Measurements from ENCODE around the gene TSPEAR.

The TSPEAR gene

GRCh38 chr21:44518686-44519085 is 192.7 kb downstream of the TSPEAR start:
- Histone ChIP-seq H3K4me3 (ENCODE audit: low read length in 2 of 2) (no peak overlapping the region), H3K9me3 (ENCODE audit: control insufficient read depth in 2 of 2, low read length in 2 of 2) (no peaks in the 10 kb centered on the region), H3K27me3 (ENCODE audit: control insufficient read depth in 1 of 2, insufficient read depth in 2 of 2, low read length in 2 of 2) (peaks cover 0 to 2% of the 10 kb centered on the region in 2 donors), H3K36me3 (ENCODE audit: control insufficient read depth in 2 of 2, insufficient read depth in 2 of 2, low read length in 2 of 2) (no peaks in the 10 kb centered on the region), H3K4me1 (ENCODE audit: control insufficient read depth, insufficient read depth, low read length) (no peaks in the 10 kb centered on the region), H3K9ac (ENCODE audit: low read length in 2 of 2) (no peak overlapping the region), H3K27ac (ENCODE audit: low read length) (no peak overlapping the region)

- Histone ChIP-seq H3K4me3 (ENCODE audit: low read length in 2 of 2) (no peak overlapping the region), H3K9me3 (ENCODE audit: control insufficient read depth in 2 of 2, low read length in 2 of 2) (no peaks in the 10 kb centered on the region), H3K27ac (ENCODE audit: low read length) (no peak overlapping the region), H3K27me3 (ENCODE audit: control insufficient read depth in 1 of 2, insufficient read depth in 2 of 2, low read length in 2 of 2) (no peaks in the 10 kb centered on the region), H3K4me1 (ENCODE audit: control insufficient read depth, insufficient read depth, low read length) (no peaks in the 10 kb centered on the region), H3K9ac (ENCODE audit: low read length in 2 of 2) (no peak overlapping the region), H3K36me3 (ENCODE audit: control insufficient read depth in 2 of 2, insufficient read depth in 2 of 2, low read length in 2 of 2) (no peaks in the 10 kb centered on the region)
These were observed 194.0 kb downstream of the TSPEAR start for GRCh38 chr21:44517175-44517899.

- no peaks in the 10 kb centered on the region for H3K9me3 ChIP-seq (ENCODE audit: control insufficient read depth in 2 of 2, low read length in 2 of 2)
- no peak overlapping the region for H3K27ac ChIP-seq (ENCODE audit: low read length)
- no peaks in the 10 kb centered on the region for H3K27me3 ChIP-seq (ENCODE audit: control insufficient read depth in 1 of 2, insufficient read depth in 2 of 2, low read length in 2 of 2)
- H3K4me3 ChIP-seq (ENCODE audit: low read length in 2 of 2): no peak overlapping the region
- no peaks in the 10 kb centered on the region for H3K4me1 ChIP-seq (ENCODE audit: control insufficient read depth, insufficient read depth, low read length)
- no peak overlapping the region for H3K9ac ChIP-seq (ENCODE audit: low read length in 2 of 2)
- no peaks in the 10 kb centered on the region for H3K36me3 ChIP-seq (ENCODE audit: control insufficient read depth in 2 of 2, insufficient read depth in 2 of 2, low read length in 2 of 2)
These were observed 194.6 kb downstream of the TSPEAR start for GRCh38 chr21:44516828-44517174.

- no peak overlapping the region for H3K27ac ChIP-seq (ENCODE audit: low read length)
- H3K4me3 ChIP-seq (ENCODE audit: low read length in 2 of 2): no peak overlapping the region
- H3K4me1 ChIP-seq (ENCODE audit: control insufficient read depth, insufficient read depth, low read length): no peaks in the 10 kb centered on the region
- no peak overlapping the region for H3K9ac ChIP-seq (ENCODE audit: low read length in 2 of 2)
- peaks cover 0 to 2% of the 10 kb centered on the region in 2 donors for H3K27me3 ChIP-seq (ENCODE audit: control insufficient read depth in 1 of 2, insufficient read depth in 2 of 2, low read length in 2 of 2)
- no peaks in the 10 kb centered on the region for H3K36me3 ChIP-seq (ENCODE audit: control insufficient read depth in 2 of 2, insufficient read depth in 2 of 2, low read length in 2 of 2)
- no peaks in the 10 kb centered on the region for H3K9me3 ChIP-seq (ENCODE audit: control insufficient read depth in 2 of 2, low read length in 2 of 2)
These were observed 195.0 kb downstream of the TSPEAR start for GRCh38 chr21:44516342-44516741.

GRCh38 chr21:44515359-44516165 is 195.8 kb downstream of the TSPEAR start:
- Histone ChIP-seq H3K4me1 (ENCODE audit: control insufficient read depth, insufficient read depth, low read length) (peaks cover 1% of the 10 kb centered on the region), H3K9ac (ENCODE audit: low read length in 2 of 2) (no peak overlapping the region), H3K27me3 (ENCODE audit: control insufficient read depth in 1 of 2, insufficient read depth in 2 of 2, low read length in 2 of 2) (peaks cover 4 to 5% of the 10 kb centered on the region in 2 donors), H3K36me3 (ENCODE audit: control insufficient read depth in 2 of 2, insufficient read depth in 2 of 2, low read length in 2 of 2) (no peaks in the 10 kb centered on the region), H3K4me3 (ENCODE audit: low read length in 2 of 2) (no peak overlapping the region), H3K9me3 (ENCODE audit: control insufficient read depth in 2 of 2, low read length in 2 of 2) (no peaks in the 10 kb centered on the region), H3K27ac (ENCODE audit: low read length) (no peak overlapping the region)

- peaks cover 7 to 11% of the 10 kb centered on the region in 2 donors for H3K27me3 ChIP-seq (ENCODE audit: control insufficient read depth in 1 of 2, insufficient read depth in 2 of 2, low read length in 2 of 2)
- H3K9ac ChIP-seq (ENCODE audit: low read length in 2 of 2): no peak overlapping the region
- H3K36me3 ChIP-seq (ENCODE audit: control insufficient read depth in 2 of 2, insufficient read depth in 2 of 2, low read length in 2 of 2): no peaks in the 10 kb centered on the region
- no peak overlapping the region for H3K4me3 ChIP-seq (ENCODE audit: low read length in 2 of 2)
- H3K27ac ChIP-seq (ENCODE audit: low read length): no peak overlapping the region
- H3K9me3 ChIP-seq (ENCODE audit: control insufficient read depth in 2 of 2, low read length in 2 of 2): no peaks in the 10 kb centered on the region
- peaks cover 5% of the 10 kb centered on the region for H3K4me1 ChIP-seq (ENCODE audit: control insufficient read depth, insufficient read depth, low read length)
These were observed 196.5 kb downstream of the TSPEAR start for GRCh38 chr21:44514746-44515358.

- peaks cover 5% of the 10 kb centered on the region for H3K4me1 ChIP-seq (ENCODE audit: control insufficient read depth, insufficient read depth, low read length)
- H3K9me3 ChIP-seq (ENCODE audit: control insufficient read depth in 2 of 2, low read length in 2 of 2): no peaks in the 10 kb centered on the region
- H3K4me3 ChIP-seq (ENCODE audit: low read length in 2 of 2): no peak overlapping the region
- no peak overlapping the region for H3K9ac ChIP-seq (ENCODE audit: low read length in 2 of 2)
- peaks cover 12 to 16% of the 10 kb centered on the region in 2 donors for H3K27me3 ChIP-seq (ENCODE audit: control insufficient read depth in 1 of 2, insufficient read depth in 2 of 2, low read length in 2 of 2)
- no peaks in the 10 kb centered on the region for H3K36me3 ChIP-seq (ENCODE audit: control insufficient read depth in 2 of 2, insufficient read depth in 2 of 2, low read length in 2 of 2)
- H3K27ac ChIP-seq (ENCODE audit: low read length): no peak overlapping the region
These were observed 197.2 kb downstream of the TSPEAR start for GRCh38 chr21:44514218-44514520.

- Histone ChIP-seq H3K27me3 (ENCODE audit: control insufficient read depth in 1 of 2, insufficient read depth in 2 of 2, low read length in 2 of 2) (peaks cover 16 to 17% of the 10 kb centered on the region in 2 donors), H3K9me3 (ENCODE audit: control insufficient read depth in 2 of 2, low read length in 2 of 2) (no peaks in the 10 kb centered on the region), H3K27ac (ENCODE audit: low read length) (no peak overlapping the region), H3K4me3 (ENCODE audit: low read length in 2 of 2) (no peak overlapping the region), H3K4me1 (ENCODE audit: control insufficient read depth, insufficient read depth, low read length) (peaks cover 5% of the 10 kb centered on the region), H3K36me3 (ENCODE audit: control insufficient read depth in 2 of 2, insufficient read depth in 2 of 2, low read length in 2 of 2) (no peaks in the 10 kb centered on the region), H3K9ac (ENCODE audit: low read length in 2 of 2) (no peak overlapping the region)
These were observed 197.8 kb downstream of the TSPEAR start for GRCh38 chr21:44513389-44514217.

GRCh38 chr21:44512496-44513388 is 198.6 kb downstream of the TSPEAR start:
- peaks cover 20 to 21% of the 10 kb centered on the region in 2 donors for H3K27me3 ChIP-seq (ENCODE audit: control insufficient read depth in 1 of 2, insufficient read depth in 2 of 2, low read length in 2 of 2)
- no peaks in the 10 kb centered on the region for H3K9me3 ChIP-seq (ENCODE audit: control insufficient read depth in 2 of 2, low read length in 2 of 2)
- no peak overlapping the region for H3K4me3 ChIP-seq (ENCODE audit: low read length in 2 of 2)
- peaks cover 5% of the 10 kb centered on the region for H3K4me1 ChIP-seq (ENCODE audit: control insufficient read depth, insufficient read depth, low read length)
- H3K36me3 ChIP-seq (ENCODE audit: control insufficient read depth in 2 of 2, insufficient read depth in 2 of 2, low read length in 2 of 2): no peaks in the 10 kb centered on the region
- H3K9ac ChIP-seq (ENCODE audit: low read length in 2 of 2): no peak overlapping the region
- no peak overlapping the region for H3K27ac ChIP-seq (ENCODE audit: low read length)

GRCh38 chr21:44511938-44512275 is 199.5 kb downstream of the TSPEAR start:
- Histone ChIP-seq H3K4me3 (ENCODE audit: low read length in 2 of 2) (no peak overlapping the region), H3K9me3 (ENCODE audit: control insufficient read depth in 2 of 2, low read length in 2 of 2) (no peaks in the 10 kb centered on the region), H3K27ac (ENCODE audit: low read length) (no peak overlapping the region), H3K9ac (ENCODE audit: low read length in 2 of 2) (no peak overlapping the region), H3K36me3 (ENCODE audit: control insufficient read depth in 2 of 2, insufficient read depth in 2 of 2, low read length in 2 of 2) (no peaks in the 10 kb centered on the region), H3K4me1 (ENCODE audit: control insufficient read depth, insufficient read depth, low read length) (peaks cover 5% of the 10 kb centered on the region), H3K27me3 (ENCODE audit: control insufficient read depth in 1 of 2, insufficient read depth in 2 of 2, low read length in 2 of 2) (peaks cover 22% of the 10 kb centered on the region in 2 donors)

Measured in stomach smooth muscle (tissue), 2 donors.